Peyer's patch (tissue), 4 donors: Measurements from ENCODE around the gene STAP2.

Experiments used
- CTCF ChIP-seq, 6 experiments: fragments of 450-650 bp in 4 of 6; fragments of 200-600 bp in 2 of 6; sonication (generic) in 1 of 6; IDR thresholded peaks; one replicate each; pipeline ENCODE4 v1.5.1; 2017 to 2019; ENCODE audit warnings: antibody characterized with exemption in 6 of 6, mild to moderate bottlenecking in 3 of 6, moderate library complexity in 1 of 6
- POLR2A ChIP-seq, 2 donors: fragments of 450-650 bp; IDR thresholded peaks; one replicate each; pipeline ENCODE4 v1.5.1; 2017; ENCODE audit warnings: antibody characterized with exemption in 2 of 2, mild to moderate bottlenecking in 2 of 2, moderate library complexity in 2 of 2

- TF ChIP-seq POLR2A (IDR thresholded peaks at IDR 0.05): no peak
- TF ChIP-seq CTCF (IDR thresholded peaks at IDR 0.05): no peak
Measured at GRCh38 chr19:4346020-4346383, 7.4 kb upstream of the STAP2 start.
